Measurements from ENCODE around the gene MT1F.
A peak's percentile ranks its signal among the peaks of the same experiment; 100 is the strongest.

MT1F gene

GRCh38 chr16:56632156-56632847 is 25.5 kb upstream of the MT1F start, which contains the start of gene MT1M:
Gene MT1M (plus strand): TSS chr16:56632659. CDS start chr16:56632732, 73 bp downstream.
- no peak for DNase-seq (ENCODE audit: extremely low read depth, low read depth)

GRCh38 chr16:56632848-56633365 is 24.9 kb upstream of the MT1F start:
- DNase-seq (ENCODE audit: extremely low read depth, low read depth) = no peak
- H3K4me3 ChIP-seq (replicated peaks; ENCODE audit: low read depth, low read length) = peak overlapping the region; percentile 33
- TF ChIP-seq, protein P1, sequence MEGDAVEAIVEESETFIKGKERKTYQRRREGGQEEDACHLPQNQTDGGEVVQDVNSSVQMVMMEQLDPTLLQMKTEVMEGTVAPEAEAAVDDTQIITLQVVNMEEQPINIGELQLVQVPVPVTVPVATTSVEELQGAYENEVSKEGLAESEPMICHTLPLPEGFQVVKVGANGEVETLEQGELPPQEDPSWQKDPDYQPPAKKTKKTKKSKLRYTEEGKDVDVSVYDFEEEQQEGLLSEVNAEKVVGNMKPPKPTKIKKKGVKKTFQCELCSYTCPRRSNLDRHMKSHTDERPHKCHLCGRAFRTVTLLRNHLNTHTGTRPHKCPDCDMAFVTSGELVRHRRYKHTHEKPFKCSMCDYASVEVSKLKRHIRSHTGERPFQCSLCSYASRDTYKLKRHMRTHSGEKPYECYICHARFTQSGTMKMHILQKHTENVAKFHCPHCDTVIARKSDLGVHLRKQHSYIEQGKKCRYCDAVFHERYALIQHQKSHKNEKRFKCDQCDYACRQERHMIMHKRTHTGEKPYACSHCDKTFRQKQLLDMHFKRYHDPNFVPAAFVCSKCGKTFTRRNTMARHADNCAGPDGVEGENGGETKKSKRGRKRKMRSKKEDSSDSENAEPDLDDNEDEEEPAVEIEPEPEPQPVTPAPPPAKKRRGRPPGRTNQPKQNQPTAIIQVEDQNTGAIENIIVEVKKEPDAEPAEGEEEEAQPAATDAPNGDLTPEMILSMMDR (IDR thresholded peaks at IDR 0.05; ENCODE audit: low read depth, low read length, missing control alignments) = no peak

More at GRCh38 chr16:56632156-56632847, 25.5 kb upstream of the MT1F start, which contains the start of gene MT1M:
- TF ChIP-seq, protein P1 (IDR thresholded peaks at IDR 0.05; ENCODE audit: low read depth, low read length, missing control alignments) = no peak
- H3K4me3 ChIP-seq (replicated peaks; ENCODE audit: low read depth, low read length) = peak within 1 kb of the TSS; percentile 33

DNA sequence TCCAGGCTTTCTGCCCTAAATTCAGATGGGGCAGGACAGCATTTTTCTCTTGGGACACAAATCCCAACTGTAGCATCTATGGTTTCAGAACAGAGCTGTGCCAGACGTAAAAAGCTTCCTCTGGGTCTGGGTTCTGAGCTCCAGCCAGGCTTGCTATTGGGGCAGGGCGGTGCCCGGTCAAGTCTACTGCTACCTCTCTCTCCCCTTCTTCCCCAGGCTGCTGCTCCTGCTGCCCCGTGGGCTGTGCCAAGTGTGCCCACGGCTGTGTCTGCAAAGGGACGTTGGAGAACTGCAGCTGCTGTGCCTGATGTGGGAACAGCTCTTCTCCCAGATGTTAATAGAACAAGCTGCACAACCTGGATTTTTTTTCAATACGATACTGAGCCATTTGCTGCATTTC is 24.2 kb upstream of the MT1F start:
- no peak overlapping the region for H3K4me3 ChIP-seq (replicated peaks; ENCODE audit: low read depth, low read length)
- TF ChIP-seq, protein P1 (IDR thresholded peaks at IDR 0.05; ENCODE audit: low read depth, low read length, missing control alignments) = no peak
- DNase-seq (ENCODE audit: extremely low read depth, low read depth) = no peak

DNA sequence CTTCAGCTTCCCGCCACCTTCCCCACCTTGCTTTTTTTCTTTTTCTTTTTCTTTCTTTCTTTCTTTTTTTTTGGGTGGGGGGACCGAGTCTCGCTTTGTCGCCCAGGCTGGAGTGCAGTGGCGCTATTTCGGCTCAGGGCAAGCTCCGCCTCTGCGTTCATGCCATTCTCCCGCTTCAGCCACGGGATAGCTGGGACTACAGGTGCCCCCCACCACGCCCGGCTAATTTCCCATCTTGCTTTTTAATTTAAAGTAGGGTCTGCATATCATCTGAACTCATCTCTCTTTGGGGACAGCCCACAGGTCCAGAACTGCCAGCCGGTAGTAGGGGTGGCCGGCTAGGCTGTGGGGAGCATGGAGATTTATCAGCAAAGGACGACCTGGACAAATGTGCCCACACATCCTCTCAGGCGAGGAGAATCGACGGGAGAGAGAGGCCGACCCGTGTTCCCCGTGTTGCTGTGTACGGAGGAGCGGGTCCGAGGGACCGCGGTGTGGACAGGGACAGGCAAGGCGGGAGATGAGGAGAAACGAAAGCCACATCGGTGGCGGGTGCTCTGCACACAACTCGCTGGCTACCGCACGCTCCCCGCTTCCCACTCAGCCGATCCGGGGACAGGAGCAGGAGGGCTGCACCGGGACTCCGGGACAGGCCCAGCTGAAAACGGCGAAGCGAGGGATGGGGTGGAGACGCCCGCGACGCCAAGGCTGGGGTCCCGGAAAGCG is 22.9 kb upstream of the MT1F start:
- peak overlapping the region; percentile 19; the same call in 1 of the 2 replicates for H3K4me3 ChIP-seq (replicated peaks; ENCODE audit: low read depth, low read length)
- no peak for DNase-seq (ENCODE audit: extremely low read depth, low read depth)
- TF ChIP-seq, protein P1 (IDR thresholded peaks at IDR 0.05; ENCODE audit: low read depth, low read length, missing control alignments) = no peak

- no peak for DNase-seq (ENCODE audit: extremely low read depth, low read depth)
- TF ChIP-seq, protein P1 (IDR thresholded peaks at IDR 0.05; ENCODE audit: low read depth, low read length, missing control alignments) = no peak
- peak overlapping the region; percentile 19; the same call in 1 of the 2 replicates for H3K4me3 ChIP-seq (replicated peaks; ENCODE audit: low read depth, low read length)
These were observed 22.3 kb upstream of the MT1F start for GRCh38 chr16:56635441-56635967.

DNA sequence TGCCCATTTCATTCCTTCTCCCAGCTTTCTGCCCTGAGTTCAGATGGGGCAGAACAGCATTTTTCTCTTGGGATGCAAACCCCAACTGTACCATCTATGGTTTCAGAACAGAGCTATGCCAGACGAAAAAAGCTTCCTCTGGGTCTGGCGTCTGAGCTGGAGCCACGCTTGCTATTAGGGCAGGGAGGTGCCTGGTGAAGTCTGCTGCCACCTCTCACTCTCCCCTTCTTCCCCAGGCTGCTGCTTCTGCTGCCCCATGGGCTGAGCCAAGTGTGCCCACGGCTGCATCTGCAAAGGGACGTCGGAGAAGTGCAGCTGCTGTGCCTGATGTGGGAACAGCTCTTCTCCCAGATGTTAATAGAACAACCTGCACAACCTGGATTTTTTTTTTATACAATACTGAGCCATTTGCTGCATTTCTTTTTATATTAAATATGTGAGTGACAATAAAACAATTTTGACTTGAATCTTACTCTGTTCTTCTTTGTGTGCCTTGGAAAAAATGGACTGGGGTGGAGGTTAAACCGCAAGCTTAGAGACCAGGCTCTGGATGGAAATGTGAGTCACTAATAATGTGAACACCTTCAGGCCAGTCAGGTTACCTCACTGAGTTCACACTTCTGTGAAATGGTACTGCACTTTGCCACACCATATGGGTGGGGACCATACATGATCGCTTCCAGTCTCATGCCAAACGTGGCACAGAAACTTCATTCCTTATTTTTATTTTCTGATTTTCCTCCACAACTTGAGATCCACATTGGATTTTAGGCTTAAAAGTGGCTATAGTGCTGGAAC is 20.9 kb upstream of the MT1F start:
- TF ChIP-seq, protein P1 (IDR thresholded peaks at IDR 0.05; ENCODE audit: low read depth, low read length, missing control alignments) = no peak
- no peak for DNase-seq (ENCODE audit: extremely low read depth, low read depth)
- H3K4me3 ChIP-seq (replicated peaks; ENCODE audit: low read depth, low read length) = no peak overlapping the region
